IPS-NIHi11 (cell line): ENCODE measurements around the gene TPO.
"Not testable (repeated sequence)": the region's sequence is repeated elsewhere in the genome, so short reads cannot be mapped to it uniquely, and the experiment has no call there.

Experiments used
- DNase-seq: peaks from one replicate; pipeline ENCODE4 v3.0.0; 2012; ENCODE audit warnings: mixed read lengths, low spot score

TPO gene

DNA sequence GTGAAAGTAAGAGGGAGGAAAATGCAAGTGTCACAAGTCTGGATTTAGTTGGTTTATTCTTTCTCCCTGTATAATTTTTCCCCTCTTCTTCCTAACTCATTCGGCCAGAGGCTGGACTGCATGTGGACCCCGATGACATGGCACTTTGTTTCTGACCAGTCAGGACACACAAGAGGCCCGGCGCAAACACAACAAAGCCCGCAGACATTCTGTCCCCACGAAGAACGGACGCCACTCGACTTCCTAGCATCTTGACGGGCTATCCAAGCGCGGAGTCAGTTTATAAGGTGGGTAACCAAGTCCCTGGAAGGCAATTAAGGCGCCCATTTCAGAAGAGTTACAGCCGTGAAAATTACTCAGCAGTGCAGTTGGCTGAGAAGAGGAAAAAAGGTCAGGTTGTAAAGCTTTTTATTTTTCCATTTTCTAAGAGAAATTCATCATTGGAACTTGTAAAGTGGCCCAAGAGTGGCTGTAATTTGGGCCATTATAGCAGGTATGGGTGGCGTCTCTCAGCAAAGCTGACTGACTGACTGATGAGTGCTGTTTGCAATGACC is at the start of gene TPO:
TSS of gene TPO (plus strand) at position 308 of the 555 bp plus-strand sequence. CDS start 946 bp downstream, outside the sequence.
- no peak for DNase-seq

DNA sequence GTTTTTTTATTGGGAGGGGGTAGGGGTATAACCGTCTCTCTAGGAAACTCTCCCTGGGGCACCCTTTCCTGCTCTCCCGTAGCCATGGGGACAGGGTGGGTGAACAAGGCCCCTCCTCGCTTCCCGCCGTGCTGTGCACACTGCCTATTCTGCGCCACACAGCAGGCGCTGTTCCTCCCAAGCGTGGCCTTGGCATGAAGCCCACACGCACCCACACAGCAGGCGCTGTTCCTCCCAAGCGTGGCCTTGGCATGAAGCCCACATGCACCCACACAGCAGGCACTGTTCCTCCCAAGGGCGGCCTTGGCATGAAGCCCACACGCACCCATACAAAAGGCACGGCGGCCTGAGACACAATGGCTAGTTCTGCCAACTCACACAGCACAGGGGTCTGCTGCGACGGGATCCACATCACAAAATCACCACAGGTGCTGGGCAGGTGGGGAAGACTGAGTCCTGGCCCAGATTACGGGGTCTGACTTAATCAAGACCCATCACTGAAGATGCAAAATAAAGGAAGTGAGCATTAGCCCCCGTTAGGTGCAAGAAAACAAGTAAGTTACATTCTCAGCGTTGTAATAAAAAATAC is 46.6 kb upstream of the TPO start:
- no peak for DNase-seq

DNA sequence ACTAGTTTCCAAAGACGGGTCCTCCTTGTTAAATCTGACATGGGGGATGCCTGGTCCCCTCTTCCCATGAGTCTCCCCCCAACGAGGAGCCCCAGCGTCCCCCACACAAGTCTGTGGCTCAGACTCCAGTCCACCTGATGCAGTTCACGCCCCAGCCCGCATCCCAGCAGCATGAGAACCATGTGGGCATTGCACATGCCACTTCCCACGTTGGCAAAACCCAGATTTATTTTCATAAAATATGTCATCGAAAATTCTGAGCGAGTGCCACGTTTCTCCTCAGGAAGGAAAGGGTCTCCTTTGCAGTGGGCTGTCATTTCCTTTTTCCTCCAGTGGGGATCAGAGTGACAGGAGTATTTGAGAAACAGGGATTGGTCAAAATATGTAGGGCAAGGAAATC is 45.7 kb upstream of the TPO start:
- DNase-seq = no peak

DNA sequence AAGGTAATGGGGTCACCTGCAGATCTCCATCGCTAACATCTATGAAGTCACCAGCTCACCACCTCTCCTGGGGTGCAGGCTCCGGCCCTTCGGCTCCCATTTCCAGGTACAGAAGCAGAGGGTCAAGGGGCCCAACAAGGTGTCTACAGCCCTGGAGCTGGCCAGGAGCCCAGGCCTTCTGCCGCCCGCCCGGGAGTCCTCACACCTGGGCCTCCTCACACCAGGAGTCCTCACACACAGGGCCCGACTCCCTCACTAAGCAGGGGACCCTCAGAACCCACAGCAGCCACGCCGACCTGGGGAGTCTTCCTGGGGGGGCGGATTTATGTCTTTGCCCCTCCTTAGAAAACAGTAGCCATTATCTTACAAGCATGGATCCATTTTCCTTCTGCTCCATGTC is 43.4 kb upstream of the TPO start:
- no peak for DNase-seq

DNA sequence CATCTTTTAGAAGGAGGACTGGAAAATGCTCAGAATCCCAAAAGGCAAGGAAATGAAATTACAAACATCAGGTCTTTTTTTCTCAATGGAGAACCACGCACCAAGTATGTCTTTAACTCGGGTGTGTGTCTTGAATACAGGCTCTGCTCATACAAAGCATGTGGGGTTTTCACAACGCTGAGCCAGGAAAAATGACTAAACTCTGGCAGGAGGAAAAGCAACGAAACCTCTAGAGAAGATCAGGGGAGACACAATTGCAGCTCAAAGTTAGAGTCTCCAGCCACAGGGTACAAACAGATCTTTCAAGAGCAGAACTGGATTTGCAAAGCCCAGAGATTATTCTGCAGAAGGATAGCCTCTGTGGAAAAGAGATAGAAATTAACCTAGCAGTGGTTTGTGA is 42.8 kb upstream of the TPO start:
- no peak for DNase-seq

DNA sequence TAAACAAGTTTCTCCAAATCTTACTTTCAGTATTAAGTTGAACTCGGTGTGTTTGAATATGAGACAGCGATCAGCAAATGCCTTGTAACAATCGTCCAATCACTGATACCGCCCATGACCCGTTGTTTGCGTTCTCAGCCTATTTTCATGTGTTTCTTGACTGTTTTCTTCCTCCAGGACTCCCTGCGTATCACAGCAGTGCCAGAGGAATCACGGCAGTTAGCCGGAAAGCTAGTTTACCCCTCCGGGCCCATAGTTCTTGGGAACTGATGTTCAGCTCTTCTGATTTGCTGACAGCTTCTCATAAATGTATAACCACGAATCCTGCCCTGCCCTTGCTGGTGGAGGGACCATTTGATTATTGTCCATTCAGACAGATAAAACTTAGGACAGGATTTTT is 42.2 kb upstream of the TPO start:
- no peak for DNase-seq

DNA sequence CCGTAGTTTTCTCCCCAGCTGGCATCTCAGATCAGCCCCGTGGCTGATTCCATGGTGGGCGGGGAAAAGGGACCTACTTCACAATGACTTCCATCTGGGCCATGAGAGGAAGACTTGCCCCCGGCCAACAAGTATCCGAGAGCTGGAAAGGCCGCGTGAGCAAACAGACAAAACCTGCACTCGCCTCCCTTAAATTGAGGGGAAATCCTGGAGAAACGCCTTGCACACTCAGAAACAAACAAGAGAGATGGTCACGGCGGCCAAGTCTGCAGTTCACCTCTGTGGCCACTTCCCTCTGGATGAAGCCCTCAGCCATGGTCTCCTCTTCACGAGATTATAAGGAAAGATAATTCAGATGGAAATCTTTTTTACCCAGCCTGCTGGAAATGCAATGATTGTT is 39.4 kb upstream of the TPO start:
- DNase-seq = no peak

DNA sequence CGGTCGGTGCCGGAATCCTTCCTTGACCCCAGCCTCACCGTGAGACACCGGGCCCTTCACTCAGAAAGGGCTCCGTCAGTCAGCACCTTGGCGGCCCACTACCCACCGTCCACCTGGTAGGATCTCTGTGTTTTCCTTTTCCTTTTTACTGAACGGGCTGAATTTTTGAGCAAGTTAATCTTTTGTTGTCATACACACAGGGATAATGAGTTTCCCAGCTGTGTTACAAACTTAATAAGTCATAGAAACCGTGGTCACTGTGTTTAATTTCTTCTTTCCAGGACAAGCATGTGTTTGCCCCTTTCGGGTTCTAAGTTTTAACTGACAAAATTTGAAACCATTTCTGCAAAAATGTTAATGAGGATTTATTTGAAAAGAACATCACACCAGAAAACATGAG is 39.0 kb upstream of the TPO start:
- DNase-seq = no peak

DNA sequence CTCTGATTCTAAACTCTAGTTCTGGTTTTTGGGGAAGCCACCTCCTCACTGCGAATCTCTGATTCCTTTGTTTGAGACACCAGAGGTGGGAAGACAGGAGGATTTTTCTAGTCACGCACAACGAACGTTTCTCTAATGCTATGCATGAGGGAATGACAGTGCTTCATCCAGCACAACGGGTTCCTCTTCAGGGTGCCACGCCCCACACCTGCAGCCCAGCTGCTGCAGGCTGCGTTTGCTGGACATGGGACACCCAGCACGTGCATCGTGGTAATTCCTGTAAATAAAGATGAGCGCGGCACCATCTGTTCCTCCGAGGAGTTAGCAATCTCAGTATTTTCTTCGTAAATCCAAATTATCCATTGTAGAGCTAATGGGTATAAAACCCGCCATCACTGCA is 37.5 kb upstream of the TPO start:
- DNase-seq = no peak

DNA sequence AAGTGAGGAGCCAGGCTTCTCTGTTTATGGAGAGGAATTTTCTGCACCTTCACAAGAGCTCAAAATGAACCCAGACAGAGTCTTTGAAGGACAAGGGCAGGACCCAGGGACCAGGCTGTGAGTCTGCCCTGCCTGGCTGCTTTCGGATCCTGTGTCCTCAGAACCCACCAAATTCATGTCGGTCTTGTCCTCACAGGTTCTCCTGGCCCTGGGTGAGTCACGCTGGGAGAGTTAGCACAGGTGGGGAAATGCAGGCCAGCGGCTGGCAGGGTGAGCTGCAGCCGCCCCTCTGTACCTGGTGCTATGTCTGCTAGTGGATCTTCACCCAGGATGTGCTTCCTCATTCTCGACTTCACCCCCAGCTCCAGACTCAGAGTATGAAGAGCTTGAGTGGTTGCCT is 35.8 kb upstream of the TPO start:
- no peak for DNase-seq

DNA sequence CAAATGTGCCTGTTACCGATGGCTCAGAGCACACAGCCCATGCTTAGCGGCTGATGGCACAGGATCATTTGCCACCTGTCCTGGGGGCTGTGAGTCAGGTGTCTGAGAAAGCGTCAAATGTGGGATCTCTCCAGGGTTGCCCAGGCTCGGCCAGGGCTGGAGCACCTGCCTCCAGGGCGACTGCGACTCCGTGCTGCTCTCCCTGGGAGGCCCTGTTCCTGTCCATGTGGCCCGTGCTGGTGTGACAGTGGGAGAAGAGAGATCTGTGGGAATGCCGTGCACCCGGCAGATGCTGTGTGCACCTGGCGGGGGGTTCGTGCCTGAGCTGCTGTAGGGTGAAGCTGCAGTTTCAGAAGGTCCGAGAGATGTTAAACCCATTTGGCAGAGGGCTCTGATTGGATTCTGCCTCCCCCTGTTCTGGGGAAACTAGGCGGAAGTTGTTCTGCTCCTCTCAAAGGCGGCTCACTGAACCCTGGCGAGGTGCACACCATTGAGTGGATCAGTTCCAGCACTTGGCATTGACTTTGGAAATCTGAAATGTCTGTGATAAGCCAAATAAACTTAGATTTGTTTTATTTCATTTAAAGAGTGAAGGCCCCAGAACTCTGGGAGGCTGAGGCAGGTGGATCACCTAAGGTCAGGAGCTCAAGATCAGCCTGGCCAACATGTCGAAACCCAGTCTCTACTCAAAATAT is 34.7 kb upstream of the TPO start:
- DNase-seq = no peak

DNA sequence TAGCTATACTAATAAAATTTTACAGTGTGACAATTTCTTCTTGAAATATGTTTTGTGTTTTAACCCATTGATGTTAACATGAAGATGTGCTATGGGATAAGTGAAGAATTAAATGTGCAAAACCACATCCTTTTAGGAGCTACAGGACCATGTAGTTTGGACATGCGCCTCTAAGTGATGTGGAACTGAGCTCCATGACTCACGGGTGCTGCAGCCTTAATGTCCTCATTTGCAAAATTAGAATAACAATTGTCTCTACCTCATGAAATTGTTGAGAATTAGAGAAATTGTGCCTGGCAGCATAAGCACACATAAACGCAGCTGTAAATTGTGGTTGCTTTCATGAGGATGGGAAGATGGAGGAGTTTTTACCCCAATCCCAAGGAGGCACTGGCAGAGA is 31.6 kb upstream of the TPO start:
- no peak for DNase-seq

DNA sequence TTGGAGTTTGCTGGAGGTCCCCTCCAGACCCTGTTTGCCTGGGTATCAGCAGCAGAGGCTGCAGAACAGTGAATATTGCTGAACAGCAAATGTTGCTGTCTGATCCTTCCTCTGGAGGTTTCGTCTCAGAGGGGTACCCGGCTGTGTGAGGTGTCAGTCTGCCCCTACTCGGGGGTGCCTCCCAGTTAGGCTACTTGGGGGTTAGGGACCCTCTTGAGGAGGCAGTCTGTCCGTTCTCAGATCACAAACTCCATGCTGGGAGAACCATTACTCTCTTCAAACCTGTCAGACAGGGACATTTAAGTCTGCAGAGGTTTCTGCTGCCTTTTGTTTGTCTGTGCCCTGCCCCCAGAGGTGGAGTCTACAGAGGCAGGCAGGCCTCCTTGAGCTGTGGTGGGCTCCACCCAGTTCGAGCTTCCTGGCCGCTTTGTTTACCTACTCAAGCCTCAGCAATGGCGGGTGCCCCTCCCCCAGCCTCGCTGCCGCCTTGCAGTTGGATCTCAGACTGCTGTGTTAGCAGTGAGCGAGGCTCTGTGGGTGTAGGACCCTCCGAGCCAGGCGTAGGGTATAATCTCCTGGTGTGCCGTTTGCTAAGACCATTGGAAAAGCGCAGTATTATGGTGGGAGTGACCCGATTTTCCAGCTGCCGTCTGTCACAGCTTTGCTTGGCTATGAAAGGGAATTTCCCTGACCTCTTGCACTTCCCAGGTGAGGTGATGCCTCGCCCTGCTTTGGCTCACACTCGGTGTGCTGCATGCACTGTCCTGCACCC is 25.1 kb upstream of the TPO start:
- DNase-seq = not testable (repeated sequence)

DNA sequence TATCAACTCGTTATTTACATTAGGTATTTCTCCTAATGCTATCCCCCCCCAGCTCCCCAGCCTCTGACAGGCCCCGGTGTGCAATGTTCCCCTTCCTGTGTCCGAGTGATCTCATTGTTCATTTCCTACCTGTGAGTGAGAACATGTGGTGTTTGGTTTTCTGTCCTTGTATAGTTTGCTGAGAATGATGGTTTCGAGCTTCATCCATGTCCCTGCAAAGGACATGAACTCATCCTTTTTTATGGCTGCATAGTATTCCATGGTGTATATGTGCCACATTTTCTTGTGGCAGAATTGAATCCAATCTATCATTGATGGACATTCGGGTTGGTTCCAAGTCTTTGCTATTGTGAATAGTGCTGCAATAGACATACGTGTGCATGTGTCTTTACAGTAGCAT is 23.1 kb upstream of the TPO start:
- DNase-seq = not testable (repeated sequence)

DNA sequence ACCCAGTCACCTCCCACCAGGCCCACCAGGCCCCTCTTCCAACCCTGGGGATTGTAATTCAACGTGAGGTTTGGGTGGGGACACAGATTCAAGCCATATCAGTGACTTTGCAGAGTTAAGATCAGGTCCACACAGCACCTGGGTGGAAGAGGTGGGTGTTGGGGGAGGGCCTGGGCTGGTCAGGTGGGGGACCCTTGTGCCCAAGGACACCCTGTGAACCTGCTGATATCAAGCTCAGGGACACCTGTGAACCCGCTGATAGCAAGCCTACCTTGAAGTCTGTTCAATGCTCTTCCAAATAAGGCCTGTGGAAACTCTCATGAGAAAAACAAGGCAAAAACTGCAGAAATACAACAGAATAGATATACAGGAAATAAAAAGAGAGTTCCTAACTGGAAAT is 19.9 kb upstream of the TPO start:
- no peak for DNase-seq

DNA sequence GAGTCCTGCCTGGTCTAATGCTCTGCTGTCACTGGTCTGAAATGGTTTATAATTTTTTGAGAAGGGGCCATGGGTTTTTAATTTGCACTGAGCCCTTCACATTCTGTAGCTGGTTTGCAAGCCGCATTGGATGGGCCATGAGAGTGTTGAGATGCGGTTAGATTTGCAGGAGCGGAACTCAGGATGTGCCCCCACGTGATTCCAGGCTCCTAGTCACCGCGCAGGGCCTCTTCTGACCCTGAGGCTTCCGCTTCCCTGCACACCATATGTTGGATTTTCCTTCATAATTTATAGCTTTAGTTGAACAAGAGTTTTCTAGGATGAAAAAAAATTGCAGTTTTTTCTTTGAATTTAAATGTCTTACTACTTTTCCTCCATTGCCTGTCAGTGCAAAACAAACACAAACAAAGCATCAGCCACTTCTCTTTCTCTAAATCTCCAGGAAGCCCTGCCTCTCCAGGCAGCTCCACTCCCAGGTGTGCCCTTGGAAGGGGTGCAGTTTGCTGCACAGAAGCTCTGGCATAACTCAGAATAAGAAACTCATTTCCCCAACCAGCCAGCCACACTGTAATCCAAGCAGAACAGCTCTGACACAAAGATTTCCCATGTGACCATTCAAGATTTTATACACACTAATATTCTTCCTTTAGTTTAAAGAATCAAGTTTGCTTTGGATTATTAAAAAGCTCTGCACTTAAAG is 18.4 kb upstream of the TPO start:
- DNase-seq = no peak

DNA sequence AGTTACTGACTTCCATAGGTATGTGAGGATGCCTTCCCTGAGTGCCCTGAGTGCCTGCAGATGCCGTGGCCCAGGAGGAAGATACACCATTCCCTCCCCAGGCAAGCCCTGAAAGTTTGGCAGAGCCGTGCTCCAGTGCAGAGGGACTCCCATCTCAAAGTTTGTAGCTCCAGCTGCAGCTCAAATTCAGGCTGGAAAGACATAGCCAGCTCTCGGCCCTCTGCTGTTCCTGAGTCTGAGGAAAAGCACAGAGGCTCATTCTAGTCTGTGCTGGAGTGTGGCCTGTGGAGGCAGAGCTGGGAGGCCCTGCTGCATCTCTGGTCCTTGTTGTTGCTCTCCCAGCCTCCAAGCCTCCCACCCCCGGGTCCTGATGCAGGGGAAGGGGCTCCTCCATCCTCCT is 15.9 kb upstream of the TPO start:
- DNase-seq = no peak

DNA sequence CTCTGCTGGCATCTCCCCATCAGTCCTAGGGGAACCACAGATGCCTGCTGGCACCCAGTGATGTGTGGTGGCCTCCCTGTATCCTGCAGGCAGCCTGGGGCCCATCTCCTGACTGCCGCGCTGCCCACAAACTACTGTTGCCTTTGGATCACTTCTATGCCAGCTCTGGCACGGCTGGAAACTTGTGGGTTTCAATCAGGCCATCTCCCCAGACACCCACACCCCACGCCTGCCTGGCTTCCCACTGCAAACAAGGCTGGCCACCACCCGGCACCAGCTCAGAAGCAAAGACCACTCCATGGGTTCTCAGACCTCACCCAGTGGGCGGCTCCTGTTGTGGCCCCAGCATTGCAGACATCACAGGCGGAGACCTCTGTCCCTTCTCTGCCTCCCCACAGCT is 15.1 kb upstream of the TPO start:
- no peak for DNase-seq

DNA sequence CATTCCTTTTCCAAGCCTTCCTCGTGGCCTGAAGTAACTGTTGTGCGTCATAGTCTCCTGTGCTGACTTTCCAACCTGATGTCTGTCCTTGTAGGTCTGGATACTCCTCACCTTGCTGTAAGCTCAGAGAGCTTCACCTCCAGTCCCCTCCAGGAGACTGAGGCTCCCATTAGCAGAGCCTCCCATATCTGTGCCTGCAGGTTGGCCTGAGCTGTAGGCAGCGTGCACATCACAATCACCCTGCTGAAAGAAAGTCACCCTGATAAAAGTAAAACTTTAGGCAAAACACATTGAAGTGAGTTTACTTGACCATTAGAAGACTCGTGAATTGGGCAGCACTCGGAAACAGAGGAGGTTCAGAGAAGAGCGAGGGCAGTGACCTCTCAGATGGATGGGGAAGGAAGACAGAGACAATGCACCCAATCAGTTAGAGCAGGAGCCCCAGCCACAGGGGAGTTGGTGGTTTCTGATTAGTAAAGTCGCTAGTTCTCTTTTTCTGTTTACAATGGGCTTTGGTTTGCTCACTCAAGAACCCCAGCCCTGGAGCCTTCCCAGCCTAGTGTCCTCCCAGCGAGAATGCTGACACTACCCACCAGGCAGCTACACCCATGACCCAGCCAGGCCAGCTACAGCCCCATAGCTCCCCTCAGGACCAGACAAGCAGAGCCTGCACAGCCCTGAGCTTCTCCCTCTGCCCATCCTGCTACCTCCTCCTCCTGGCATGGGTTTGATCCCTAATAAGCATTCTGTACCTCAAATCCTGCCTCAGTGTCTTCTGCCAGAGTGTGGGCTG is 12.1 kb upstream of the TPO start:
- DNase-seq = no peak

DNA sequence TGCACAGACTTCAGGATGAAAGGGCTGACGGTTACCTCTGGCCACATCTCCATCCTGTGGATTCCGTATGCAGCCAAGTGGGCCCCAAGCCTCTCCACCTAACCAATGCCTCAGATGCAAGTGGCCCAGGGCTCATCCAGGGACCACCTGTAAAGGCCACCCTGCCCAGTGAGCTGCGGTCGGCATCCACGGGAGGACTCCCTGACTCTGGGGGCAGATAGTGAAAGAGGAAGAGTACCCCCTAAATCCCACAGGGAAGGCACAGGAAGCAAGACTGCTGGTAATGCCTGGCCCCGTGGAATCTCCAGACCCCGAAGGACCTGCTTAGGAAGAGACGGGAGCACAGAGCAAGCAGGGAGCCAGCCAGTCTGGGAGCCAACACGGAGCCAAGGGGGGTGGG is 11.2 kb upstream of the TPO start:
- DNase-seq = no peak

DNA sequence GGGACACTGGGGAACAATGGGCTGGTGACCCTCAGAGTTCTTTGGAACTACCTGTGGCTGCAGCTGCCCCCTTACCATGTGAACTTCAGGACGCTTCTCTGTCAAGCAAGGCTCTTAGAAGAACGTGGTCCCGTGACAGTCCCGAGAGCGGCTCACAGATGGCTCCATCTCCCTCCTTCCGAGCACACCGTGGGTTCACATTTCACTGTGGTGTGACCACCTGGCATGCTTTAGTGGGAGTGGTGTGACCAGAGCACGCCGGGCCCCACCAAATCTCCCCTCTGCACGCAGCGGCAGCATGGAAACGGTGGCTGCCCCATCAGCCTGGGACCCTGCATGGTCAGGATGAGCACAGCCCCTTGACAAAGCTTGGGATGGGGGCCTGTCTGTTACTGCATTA is 9.7 kb upstream of the TPO start:
- no peak for DNase-seq

DNA sequence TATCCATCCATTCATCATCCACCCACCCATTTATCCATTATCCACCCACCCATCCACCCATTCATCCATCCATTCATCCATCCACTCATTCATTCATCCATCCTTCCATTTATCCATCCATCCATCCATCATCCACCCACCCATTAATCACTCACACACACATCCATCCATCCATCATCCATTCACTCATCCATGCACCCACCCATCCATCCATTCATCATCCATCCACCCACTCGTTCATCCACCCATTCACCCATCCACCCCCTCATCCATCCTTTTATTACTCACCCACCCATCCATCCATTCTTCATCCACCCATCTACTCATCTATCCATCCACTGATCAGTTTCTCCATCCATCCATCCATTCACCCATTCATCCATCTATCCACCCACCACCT is 8.1 kb upstream of the TPO start:
- no peak for DNase-seq
